ENCODE data around the gene TRIM62. TPM values are rescaled to one million over a fixed set of nuclear protein-coding genes. Genes with fewer than 3 reads are reported as not detected.

Gene TRIM62
- total RNA-seq, 1 experiment from 2014 or later = 6.9 TPM

- H2AK5ac ChIP-seq (ENCODE audit: insufficient read length, low read length) = no peak overlapping the region
- no peak overlapping the region for H2BK5ac ChIP-seq (ENCODE audit: insufficient read length, low read length)
- no peak overlapping the region for H3K18ac ChIP-seq (ENCODE audit: insufficient read length, low read depth, low read length)
- Mint-ChIP-seq H3K36me3 (ENCODE audit: insufficient read depth in 1 of 3, low read depth in 3 of 3) (peaks cover 0 to 5% (median 4%) of the 10 kb centered on the region in 3 experiments; a peak in 3 of 7 replicates), H3K4me3 (no peak overlapping the region; a peak in 1 of 5 replicates), H3K9me3 (no peaks in the 10 kb centered on the region), H3K4me1 (peaks cover 48 to 56% of the 10 kb centered on the region in 2 experiments), H3K27me3 (ENCODE audit: low read depth) (peaks cover 1% of the 10 kb centered on the region; the same call in 1 of the 2 replicates), H3K27ac (no peak overlapping the region)
- H3K4me1 ChIP-seq (ENCODE audit: insufficient read depth, low read length) = peaks cover 14% of the 10 kb centered on the region; the same call in 1 of the 2 replicates
- H4K8ac ChIP-seq (replicated peaks; ENCODE audit: insufficient read length, low read depth, low read length) = no peak overlapping the region
- H3K27me3 ChIP-seq (ENCODE audit: insufficient read depth, low read length) = 0 out of 2 replicates have a peak, but pooled peaks cover 3% of the 10 kb centered on the region
- H3K56ac ChIP-seq (ENCODE audit: insufficient read length, low read depth, low read length) = no peak overlapping the region
- H3K79me2 ChIP-seq (ENCODE audit: insufficient read depth, low read length) = no peaks in the 10 kb centered on the region
- H2BK20ac ChIP-seq (ENCODE audit: low read depth, low read length, poor library complexity, severe bottlenecking) = no peak overlapping the region
- no peak overlapping the region for H3K27ac ChIP-seq (ENCODE audit: insufficient read length, low read depth, low read length)
- no peaks in the 10 kb centered on the region for H3K79me1 ChIP-seq (ENCODE audit: insufficient read depth, low read depth, low read length, poor library complexity, severe bottlenecking)
- no peaks in the 10 kb centered on the region for H3K9me3 ChIP-seq (ENCODE audit: control insufficient read depth, low read depth, low read length)
- H3K14ac ChIP-seq (ENCODE audit: insufficient read depth, low read length) = no peak overlapping the region
- no peak overlapping the region for H4K91ac ChIP-seq (ENCODE audit: insufficient read length, low read depth, low read length)
- no peak overlapping the region for H4K5ac ChIP-seq (ENCODE audit: insufficient read length, low read depth, low read length)
- no peak overlapping the region for H3T11ph ChIP-seq (ENCODE audit: low read length)
- H3K4ac ChIP-seq (ENCODE audit: low read depth, low read length) = no peak overlapping the region
- H2BK12ac ChIP-seq (ENCODE audit: insufficient read length, low read depth, low read length) = no peak overlapping the region
- no peak overlapping the region for H3K9ac ChIP-seq (ENCODE audit: extremely low read depth, insufficient read length, low read length)
- no peaks in the 10 kb centered on the region for H4K20me1 ChIP-seq (ENCODE audit: control insufficient read depth, insufficient read depth, insufficient read length)
- H3K23ac ChIP-seq (ENCODE audit: insufficient read length, low read depth, low read length) = no peak overlapping the region
- H2BK15ac ChIP-seq (ENCODE audit: low read depth, low read length) = no peak overlapping the region
- no peak overlapping the region for H3K4me2 ChIP-seq (ENCODE audit: insufficient read depth, insufficient read length, low read length)
- no peak for DNase-seq
- no CpG with 5 or more reads among the region's 3 CpGs for WGBS (ENCODE audit: extremely low coverage, insufficient read length, low lambda C conversion rate)
- H3K23me2 ChIP-seq (ENCODE audit: insufficient read length, low read depth, low read length, poor library complexity, severe bottlenecking) = no peaks in the 10 kb centered on the region
- no peak overlapping the region for H2AFZ ChIP-seq (ENCODE audit: low read length)
- no peak for TF ChIP-seq CTCF (conservative IDR thresholded peaks at IDR 0.05)
- H2BK120ac ChIP-seq (ENCODE audit: low read depth, low read length, poor library complexity, severe bottlenecking) = no peak overlapping the region
Observed at GRCh38 chr1:33141781-33142180, 40.1 kb downstream of the TRIM62 start.

Data from H9 (cell line).